Muscle of back (tissue), 10 donors: Measurements from ENCODE around the gene RALA. TPM values are rescaled to one million over a fixed set of nuclear protein-coding genes. Genes with fewer than 3 reads are reported as not detected.

Experiments used
- polyA plus RNA-seq, 10 donors: library from polyadenylated mRNA; unstranded; fragments of 120-200 nt; gene quantifications; one replicate each; pipeline ENCODE4 v1.2.1, GENCODE V29; 2013; ENCODE audit not compliant: insufficient read length in 10 of 10

RALA gene
- polyA plus RNA-seq, 10 donors: 52.2 to 69.1 (median 56.7) TPM

Other genes starting within 250 kb of the RALA start
- gene YAE1, start 57.2 kb upstream of the RALA start, polyA plus RNA-seq: 10 to 100 TPM; 20.0 to 29.4 (median 23.3) TPM